Hippocampal formation (tissue), 2 donors: ENCODE results near the gene ZIC1.

Experiments
- DNase-seq, 2 donors: peaks; one replicate each; lab custom pipeline; 2025; lab: John Stamatoyannopoulos, UW

The ZIC1 gene

GRCh38 chr3:147422601-147423536 is 13.7 kb downstream of the ZIC1 start:
- no peak for DNase-seq

GRCh38 chr3:147423537-147423797 is 14.3 kb downstream of the ZIC1 start:
- DNase-seq, result no peak

GRCh38 chr3:147423798-147424580 is 14.8 kb downstream of the ZIC1 start:
- DNase-seq, result no peak

DNA sequence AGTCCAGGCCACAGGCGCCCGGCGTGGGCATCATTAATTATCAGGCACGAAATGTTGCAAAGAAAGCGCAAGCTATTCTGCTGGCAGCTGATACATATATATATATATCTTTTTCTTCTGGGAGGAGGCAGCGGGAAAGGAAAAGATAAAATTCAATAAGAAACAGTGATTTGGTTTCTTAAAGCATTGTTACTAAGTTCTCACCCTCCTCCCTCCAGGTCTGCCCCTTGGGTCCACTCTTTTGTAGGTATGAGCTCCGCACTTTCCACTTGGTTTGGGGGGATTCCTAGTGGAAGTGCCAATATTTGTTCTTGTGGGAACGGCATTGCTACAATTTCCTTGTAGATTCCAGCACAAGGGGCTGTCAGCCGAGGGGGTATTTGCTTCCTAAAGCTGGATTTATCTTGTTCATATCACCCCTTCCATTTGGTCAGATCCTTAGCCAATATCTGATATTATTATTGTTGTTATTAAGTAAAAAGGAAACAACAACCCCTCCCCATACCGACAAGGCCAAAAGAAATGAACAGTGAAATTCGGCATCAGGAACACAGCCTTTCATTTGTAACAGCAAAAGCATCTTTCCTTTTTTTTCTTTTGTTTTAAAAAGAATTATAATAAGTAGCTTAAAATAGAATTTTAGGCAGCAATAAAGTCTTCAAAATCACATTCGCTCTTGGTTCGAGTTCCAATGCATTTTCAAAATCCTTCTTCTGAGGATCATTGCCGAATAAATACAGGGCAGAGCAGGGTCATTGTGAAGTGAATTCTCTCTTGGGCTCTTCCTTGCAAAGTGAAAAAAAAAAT is 15.6 kb downstream of the ZIC1 start:
- DNase-seq, result no peak

DNA sequence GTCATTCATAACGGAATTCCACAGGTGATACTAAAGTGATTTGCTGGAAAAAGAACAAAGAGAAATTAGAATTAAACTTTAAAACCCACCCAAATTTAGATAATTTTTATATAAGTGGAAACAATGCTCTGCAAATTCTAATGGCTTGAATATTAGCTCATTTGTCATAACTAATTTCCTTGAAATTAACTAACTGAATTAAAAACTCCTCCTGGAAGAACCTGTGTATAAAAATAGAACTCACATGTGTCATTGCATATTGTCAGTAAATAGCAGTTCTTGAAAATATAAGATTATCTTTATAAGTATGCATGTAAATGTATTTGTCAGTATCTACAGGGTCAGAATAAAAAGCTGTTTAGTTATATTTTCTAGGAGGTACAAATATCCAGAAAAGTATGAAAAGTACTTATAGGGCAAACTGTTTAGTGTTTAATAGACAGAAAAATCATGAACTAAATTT is 16.3 kb downstream of the ZIC1 start:
- no peak for DNase-seq

GRCh38 chr3:147426931-147427330 is 17.8 kb downstream of the ZIC1 start:
- no peak for DNase-seq

DNA sequence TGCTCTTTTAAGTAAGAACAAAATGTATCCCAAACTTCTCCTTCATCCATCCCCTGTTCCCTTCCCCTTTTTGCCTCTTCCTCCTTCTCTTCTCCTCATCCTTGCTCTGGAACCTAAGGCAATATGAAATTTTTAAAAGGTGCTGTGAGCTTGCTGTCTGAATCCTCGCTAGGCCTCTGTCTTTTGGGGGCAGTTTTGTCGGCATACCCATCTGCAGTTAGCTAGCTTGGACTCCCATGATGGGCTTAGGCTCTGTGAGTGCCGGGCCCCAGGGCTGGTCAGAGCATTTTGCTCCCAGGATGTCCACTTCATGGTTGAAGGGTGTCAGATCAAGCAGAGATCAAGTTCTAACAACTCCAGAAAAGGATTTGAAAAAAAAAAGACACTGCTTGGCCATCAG is 18.6 kb downstream of the ZIC1 start:
- DNase-seq, result no peak

GRCh38 chr3:147428326-147428725 is 19.2 kb downstream of the ZIC1 start:
- DNase-seq, result no peak

DNA sequence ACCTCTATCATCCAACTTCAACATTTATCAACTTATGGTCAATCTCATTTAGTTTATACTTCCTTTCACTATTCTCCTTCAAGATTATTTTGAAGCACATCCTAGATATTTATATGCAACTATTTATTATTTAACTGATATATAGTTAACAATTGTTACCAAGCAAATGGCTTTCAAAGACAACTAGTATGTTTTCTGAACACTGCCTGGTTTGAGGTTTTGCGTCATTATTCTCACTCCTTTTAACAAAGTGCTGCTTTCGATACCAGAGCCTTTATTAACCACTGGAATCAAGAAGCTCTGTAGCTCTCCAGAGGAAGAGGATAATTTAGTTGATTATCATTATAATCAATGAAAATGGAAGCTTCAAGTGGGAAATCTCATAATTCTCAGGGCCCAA is 19.6 kb downstream of the ZIC1 start:
- no peak for DNase-seq

- DNase-seq, result no peak
Measured at GRCh38 chr3:147431751-147432150, 22.6 kb downstream of the ZIC1 start.

DNA sequence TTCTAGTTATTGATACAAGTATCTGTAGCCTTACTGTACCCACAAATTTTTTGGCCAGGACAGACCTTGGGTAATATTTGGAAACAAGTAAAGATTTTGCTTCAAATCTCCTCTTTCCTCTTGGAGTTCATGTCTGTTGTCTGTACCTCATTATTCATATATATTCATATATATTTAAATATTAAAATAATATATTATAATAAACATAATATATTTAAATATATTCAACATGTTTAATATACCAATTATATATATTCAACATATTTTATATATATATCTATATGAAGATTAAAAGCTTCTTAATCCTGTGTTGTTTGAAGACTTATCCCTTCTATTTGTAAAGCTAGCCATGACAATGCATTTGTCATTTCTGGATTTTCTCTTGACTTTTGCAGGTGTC is 38.1 kb downstream of the ZIC1 start:
- DNase-seq, result no peak

DNA sequence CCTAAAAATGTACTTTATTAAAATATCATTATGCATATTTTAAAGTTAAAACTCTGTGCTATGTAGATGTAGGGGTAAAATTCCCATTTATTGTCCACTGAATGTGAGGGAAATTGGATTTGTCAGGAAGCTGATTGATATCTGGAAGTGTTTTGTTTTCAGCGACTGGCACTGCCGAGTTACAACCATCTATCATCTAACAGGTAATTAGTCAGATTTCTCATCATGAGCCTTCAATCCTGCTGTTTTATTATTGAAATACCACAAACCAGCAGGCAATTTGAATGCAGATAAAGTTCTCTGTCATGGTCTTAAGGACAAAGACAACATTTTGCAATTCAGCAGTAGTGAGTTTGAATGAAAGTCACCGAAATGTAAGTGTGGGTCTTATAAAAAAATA is 40.5 kb downstream of the ZIC1 start:
- DNase-seq, result no peak

DNA sequence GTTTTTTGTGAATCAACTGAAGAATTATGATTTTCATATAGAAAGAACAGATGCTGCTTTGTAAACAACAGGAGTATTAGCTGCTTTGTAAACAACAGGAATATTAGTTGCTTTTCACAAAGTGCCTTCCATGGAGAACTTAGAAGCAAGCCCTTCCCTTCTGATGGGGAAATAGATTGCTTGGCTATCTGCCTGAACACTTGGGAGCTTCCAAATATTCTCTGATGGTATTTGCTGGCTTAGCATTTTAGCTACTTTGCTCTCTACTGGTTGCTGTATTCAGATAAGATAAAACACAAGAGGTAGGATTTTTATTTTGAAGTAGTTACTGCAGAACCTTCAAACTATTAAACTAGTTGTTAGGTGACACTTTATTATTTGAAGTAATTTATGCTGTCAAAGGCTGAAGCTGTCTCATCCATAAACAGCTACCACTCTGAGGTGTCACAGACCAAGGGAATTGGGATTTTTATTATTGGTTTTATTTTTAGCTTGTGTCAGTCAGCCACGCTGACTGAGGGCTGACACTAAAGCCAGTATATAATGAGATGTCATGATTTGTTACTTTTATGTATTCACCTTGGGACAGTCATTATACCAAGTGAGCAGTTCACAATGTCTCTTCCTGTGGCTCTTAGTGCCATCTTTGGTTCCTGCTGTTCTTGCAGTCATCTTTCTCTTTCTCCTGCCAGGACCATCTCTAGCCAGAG is 50.0 kb downstream of the ZIC1 start:
- DNase-seq, result no peak

- DNase-seq, result no peak
Measured at GRCh38 chr3:147462856-147463255, 53.7 kb downstream of the ZIC1 start.
